ENCODE results near the gene SMOC2.

DNA sequence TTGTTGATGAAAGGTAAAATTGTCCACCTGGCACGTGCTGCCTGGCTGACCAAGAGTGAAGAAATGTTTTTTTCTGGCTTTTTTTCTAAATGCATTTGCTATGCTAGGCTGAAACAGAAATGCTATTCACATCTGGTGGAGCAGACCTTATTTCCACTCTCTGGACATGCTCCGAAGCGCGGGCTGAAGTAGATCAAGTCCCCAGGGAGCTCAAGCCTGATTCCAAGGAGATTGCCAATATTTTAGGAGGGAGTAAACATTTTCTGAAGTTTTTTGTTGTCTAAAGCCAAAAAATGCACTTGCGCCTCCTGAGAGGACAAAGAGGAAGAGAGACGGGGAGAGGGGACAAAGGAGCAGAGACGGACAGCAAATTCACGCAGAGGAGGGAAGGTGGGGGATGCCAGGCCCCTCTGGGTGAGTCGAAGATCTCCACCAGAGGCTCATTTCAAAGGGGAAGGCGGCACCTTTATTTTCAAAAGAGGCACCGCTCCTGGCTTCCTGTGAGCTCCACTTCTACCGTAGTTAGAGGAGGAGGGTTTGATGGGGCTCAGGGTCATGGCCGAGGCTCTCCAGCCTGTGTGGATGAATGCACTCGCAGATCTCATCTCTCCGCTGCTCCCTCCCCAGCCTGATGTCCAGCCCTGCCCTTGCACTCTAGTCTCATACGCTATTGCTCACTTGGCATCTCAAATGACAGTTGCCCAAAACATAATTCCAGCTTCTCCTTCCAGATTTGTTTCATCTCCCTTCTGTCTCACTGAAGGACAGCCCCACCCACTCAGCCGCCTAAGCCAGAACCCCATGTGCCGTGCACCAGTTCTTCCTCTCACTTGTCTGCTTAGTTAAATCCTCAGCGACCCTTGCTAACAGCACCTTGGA, 23.1 kb upstream of the SMOC2 start:
- TF ChIP-seq, protein P1, sequence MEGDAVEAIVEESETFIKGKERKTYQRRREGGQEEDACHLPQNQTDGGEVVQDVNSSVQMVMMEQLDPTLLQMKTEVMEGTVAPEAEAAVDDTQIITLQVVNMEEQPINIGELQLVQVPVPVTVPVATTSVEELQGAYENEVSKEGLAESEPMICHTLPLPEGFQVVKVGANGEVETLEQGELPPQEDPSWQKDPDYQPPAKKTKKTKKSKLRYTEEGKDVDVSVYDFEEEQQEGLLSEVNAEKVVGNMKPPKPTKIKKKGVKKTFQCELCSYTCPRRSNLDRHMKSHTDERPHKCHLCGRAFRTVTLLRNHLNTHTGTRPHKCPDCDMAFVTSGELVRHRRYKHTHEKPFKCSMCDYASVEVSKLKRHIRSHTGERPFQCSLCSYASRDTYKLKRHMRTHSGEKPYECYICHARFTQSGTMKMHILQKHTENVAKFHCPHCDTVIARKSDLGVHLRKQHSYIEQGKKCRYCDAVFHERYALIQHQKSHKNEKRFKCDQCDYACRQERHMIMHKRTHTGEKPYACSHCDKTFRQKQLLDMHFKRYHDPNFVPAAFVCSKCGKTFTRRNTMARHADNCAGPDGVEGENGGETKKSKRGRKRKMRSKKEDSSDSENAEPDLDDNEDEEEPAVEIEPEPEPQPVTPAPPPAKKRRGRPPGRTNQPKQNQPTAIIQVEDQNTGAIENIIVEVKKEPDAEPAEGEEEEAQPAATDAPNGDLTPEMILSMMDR (IDR thresholded peaks at IDR 0.05), result no peak
- no peak for TF ChIP-seq POLR2A (IDR thresholded peaks at IDR 0.05)

All from thyroid gland (tissue), 4 donors.